Endodermal cell (in vitro differentiated cells): ENCODE results near the gene ARHGAP10. TPM values are rescaled to one million over a fixed set of nuclear protein-coding genes. Genes with fewer than 3 reads are reported as not detected.

Source experiments
- DNase-seq: peaks from one replicate; pipeline ENCODE4 v3.0.0-alpha.2; 2017
- H3K27ac ChIP-seq: 2 replicates; pipeline ENCODE4 v1.5.1; 2013; ENCODE audit warnings: mild to moderate bottlenecking, low read depth, low read length, moderate library complexity
- H3K27me3 ChIP-seq: 2 replicates; pipeline ENCODE4 v1.6.1; 2013; ENCODE audit warnings: mild to moderate bottlenecking, low read length, moderate library complexity; ENCODE audit not compliant: insufficient read depth, control insufficient read depth, poor library complexity, severe bottlenecking
- H3K36me3 ChIP-seq: 2 replicates; pipeline ENCODE4 v1.7.0; 2013; ENCODE audit warnings: mild to moderate bottlenecking, low read length, moderate library complexity; ENCODE audit not compliant: control insufficient read depth, insufficient read depth
- H3K4me1 ChIP-seq: one replicate; pipeline ENCODE4 v1.7.0; 2013; ENCODE audit warnings: low read length; ENCODE audit not compliant: control insufficient read depth, insufficient read depth
- H3K4me3 ChIP-seq: 2 replicates; pipeline ENCODE4 v1.5.1; 2013; ENCODE audit warnings: mild to moderate bottlenecking, low read length, moderate library complexity
- H3K9ac ChIP-seq: 2 replicates; pipeline ENCODE4 v1.6.1; 2013; ENCODE audit warnings: mild to moderate bottlenecking, low read length, moderate library complexity; ENCODE audit not compliant: poor library complexity, severe bottlenecking; ENCODE audit errors: extremely low read depth
- H3K9me3 ChIP-seq: 2 replicates; pipeline ENCODE4 v1.6.1; 2013; ENCODE audit warnings: mild to moderate bottlenecking, low read length, moderate library complexity; ENCODE audit not compliant: control insufficient read depth
- H3K27ac Mint-ChIP-seq: 2 replicates; pipeline ENCODE4 v1.8.0; 2020; ENCODE audit warnings: mixed read lengths
- H3K27me3 Mint-ChIP-seq: 2 replicates; pipeline ENCODE4 v1.8.0; 2021; ENCODE audit warnings: mild to moderate bottlenecking, mixed read lengths; ENCODE audit not compliant: insufficient read depth
- H3K36me3 Mint-ChIP-seq: 2 replicates; pipeline ENCODE4 v1.8.0; 2020; ENCODE audit warnings: low read depth, mixed read lengths
- H3K4me1 Mint-ChIP-seq: 2 replicates; pipeline ENCODE4 v1.8.0; 2020; ENCODE audit warnings: mixed read lengths
- H3K4me3 Mint-ChIP-seq: 2 replicates; pipeline ENCODE4 v1.8.0; 2020; ENCODE audit warnings: mild to moderate bottlenecking, moderate library complexity, mixed read lengths
- H3K9me3 Mint-ChIP-seq: 2 replicates; pipeline ENCODE4 v1.8.0; 2020; ENCODE audit warnings: mild to moderate bottlenecking, mixed read lengths
- WGBS, 2 experiments: methylation state at CpG; one replicate each; pipeline versions ENCODE4 v1.1.5 to v1.1.7; 2013; ENCODE audit warnings: missing lambda C conversion rate in 2 of 2, mixed read lengths in 1 of 2; ENCODE audit not compliant: insufficient coverage in 1 of 2, insufficient read length in 1 of 2; 5-methylcytosine and 5-hydroxymethylcytosine counted together
- total RNA-seq, 2 donors: library from RNA; stranded (reverse); fragmentation: NEBNext Ultra II Directional in 1 of 2; extraction: Animal tissue kit (Norgen Biotek cat#: 25700) in 1 of 2; gene quantifications; 2 replicates in 1 of 2; 3 replicates in 1 of 2; pipeline ENCODE4 v1.2.1, GENCODE V29; 2021
- TF ChIP-seq, protein P1 (sequence below): fragments of 200-600 bp; sonication (generic); conservative IDR thresholded peaks from 2 replicates; pipeline ENCODE4 v1.5.0; 2021; ENCODE audit warnings: antibody characterized with exemption, mild to moderate bottlenecking

ARHGAP10 gene
- total RNA-seq, 2 donors from 2014 or later, result 9.1 to 11.8 TPM

DNA sequence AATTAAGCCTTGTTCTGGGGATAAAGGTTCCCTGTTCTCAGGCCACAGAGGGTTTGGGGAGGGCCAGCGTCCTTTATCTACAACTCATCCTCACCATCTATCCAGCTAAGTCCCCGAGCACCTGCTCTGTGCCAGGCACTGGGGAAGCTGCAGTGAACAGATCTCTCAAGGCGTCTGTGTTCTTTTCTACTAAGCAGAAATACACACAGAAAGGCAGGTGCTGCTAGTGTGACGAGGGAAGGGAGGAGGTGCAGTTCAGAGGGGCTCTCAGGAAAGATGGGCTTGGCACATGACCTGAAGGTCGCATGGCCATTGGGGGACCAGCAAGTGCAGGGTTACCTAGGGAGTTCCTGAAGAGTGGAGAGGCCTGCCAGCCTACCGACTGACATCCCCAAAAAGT is 358.1 kb downstream of the ARHGAP10 start:
- DNase-seq, result no peak
- Mint-ChIP-seq H3K4me1 (no peaks in the 10 kb centered on the region), H3K9me3 (peaks cover 1% of the 10 kb centered on the region), H3K36me3 (no peaks in the 10 kb centered on the region), H3K4me3 (no peak overlapping the region), H3K27me3 (no peaks in the 10 kb centered on the region), H3K27ac (no peak overlapping the region)
- 86 to 90% methylated on average over 3 to 6 of the region's 6 CpGs for WGBS, 2 experiments
- Histone ChIP-seq H3K4me3 (no peak overlapping the region), H3K27me3 (no peaks in the 10 kb centered on the region), H3K9me3 (no peaks in the 10 kb centered on the region), H3K27ac (no peak overlapping the region), H3K36me3 (no peaks in the 10 kb centered on the region), H3K9ac (no peak overlapping the region), H3K4me1 (no peaks in the 10 kb centered on the region)
- TF ChIP-seq, protein P1, sequence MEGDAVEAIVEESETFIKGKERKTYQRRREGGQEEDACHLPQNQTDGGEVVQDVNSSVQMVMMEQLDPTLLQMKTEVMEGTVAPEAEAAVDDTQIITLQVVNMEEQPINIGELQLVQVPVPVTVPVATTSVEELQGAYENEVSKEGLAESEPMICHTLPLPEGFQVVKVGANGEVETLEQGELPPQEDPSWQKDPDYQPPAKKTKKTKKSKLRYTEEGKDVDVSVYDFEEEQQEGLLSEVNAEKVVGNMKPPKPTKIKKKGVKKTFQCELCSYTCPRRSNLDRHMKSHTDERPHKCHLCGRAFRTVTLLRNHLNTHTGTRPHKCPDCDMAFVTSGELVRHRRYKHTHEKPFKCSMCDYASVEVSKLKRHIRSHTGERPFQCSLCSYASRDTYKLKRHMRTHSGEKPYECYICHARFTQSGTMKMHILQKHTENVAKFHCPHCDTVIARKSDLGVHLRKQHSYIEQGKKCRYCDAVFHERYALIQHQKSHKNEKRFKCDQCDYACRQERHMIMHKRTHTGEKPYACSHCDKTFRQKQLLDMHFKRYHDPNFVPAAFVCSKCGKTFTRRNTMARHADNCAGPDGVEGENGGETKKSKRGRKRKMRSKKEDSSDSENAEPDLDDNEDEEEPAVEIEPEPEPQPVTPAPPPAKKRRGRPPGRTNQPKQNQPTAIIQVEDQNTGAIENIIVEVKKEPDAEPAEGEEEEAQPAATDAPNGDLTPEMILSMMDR, result no peak

DNA sequence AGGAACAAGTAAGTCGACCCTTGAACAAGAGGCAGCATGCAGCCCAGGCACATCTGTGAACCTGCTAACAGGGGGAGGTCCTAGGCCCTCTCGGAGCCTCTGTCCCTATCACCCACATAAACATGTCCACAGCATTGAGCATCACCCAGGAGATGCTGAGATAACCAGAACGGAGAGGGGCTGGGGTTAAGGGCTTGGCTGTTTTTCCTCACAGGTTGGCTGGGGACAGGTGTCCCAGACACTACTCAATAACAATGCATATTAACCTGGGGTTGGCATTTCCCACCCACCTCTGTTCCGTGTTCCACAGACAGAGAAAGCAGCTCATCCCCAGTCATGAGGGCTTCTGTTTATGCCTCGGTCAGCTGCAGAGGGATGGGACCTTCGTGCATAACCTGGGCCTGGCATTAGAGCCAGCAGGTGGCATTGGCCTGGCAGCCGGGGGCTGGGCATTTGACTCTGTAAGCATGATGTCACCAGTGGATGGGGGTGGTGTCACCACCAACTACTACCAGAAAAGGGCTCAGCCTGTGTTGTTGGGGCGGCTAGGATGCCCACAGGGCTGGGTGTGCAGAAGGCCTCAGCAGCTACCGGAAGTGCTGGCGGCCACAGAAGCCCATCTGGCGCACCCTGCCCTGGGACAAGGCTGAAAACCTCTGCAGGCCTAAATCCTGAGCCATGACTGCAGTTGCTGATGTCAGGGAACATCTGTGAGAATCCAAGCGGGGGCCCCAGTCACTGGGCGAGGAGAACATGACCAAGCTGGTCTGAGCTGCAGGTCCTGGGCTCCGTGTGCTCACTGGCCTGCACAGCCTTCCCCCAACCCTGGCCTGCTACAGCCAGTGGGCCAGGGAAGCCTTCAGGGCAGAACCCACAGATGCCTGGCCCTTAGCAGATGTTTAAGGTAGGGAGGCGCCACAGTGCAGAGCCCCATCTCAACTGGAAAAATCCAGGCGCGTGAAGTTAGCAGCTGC is 358.9 kb downstream of the ARHGAP10 start:
- no peaks in the 10 kb centered on the region for H3K27me3 Mint-ChIP-seq
- no peak overlapping the region for H3K27ac ChIP-seq
- H3K9me3 ChIP-seq, result no peaks in the 10 kb centered on the region
- no peaks in the 10 kb centered on the region for H3K36me3 ChIP-seq
- H3K4me1 ChIP-seq, result no peaks in the 10 kb centered on the region
- DNase-seq, result no peak
- H3K36me3 Mint-ChIP-seq, result no peaks in the 10 kb centered on the region
- H3K4me1 Mint-ChIP-seq, result no peaks in the 10 kb centered on the region
- no peaks in the 10 kb centered on the region for H3K27me3 ChIP-seq
- 91 to 96% methylated on average over 9 to 17 of the region's 17 CpGs for WGBS, 2 experiments
- no peak overlapping the region for H3K27ac Mint-ChIP-seq
- no peak overlapping the region for H3K9ac ChIP-seq
- H3K4me3 ChIP-seq, result no peak overlapping the region
- H3K4me3 Mint-ChIP-seq, result no peak overlapping the region
- no peaks in the 10 kb centered on the region for H3K9me3 Mint-ChIP-seq
- TF ChIP-seq, protein P1, result no peak

DNA sequence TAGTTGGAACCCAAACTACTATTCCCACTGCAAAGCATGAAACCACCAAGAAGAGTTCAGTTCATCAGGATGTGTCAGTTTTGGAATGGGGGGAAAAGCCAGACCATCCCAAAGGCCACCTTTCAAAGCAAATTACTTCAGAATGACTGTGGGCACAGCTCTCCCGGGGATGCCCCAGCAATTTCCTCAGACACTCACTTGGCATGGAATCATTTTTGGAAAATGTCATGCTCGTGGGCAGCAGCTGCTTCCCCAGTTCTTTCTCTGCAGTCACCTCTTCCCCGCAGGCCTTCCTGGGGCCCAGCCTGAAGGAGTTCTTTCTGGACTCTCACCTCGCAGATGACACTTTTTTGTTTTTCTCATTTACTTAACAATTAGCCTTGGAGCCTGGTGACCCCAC is 360.0 kb downstream of the ARHGAP10 start:
- Histone ChIP-seq H3K9ac (no peak overlapping the region), H3K27me3 (no peaks in the 10 kb centered on the region), H3K9me3 (no peaks in the 10 kb centered on the region), H3K4me1 (no peaks in the 10 kb centered on the region), H3K36me3 (no peaks in the 10 kb centered on the region), H3K27ac (no peak overlapping the region), H3K4me3 (no peak overlapping the region)
- 86 to 96% methylated on average over 4 of the region's 4 CpGs for WGBS, 2 experiments
- Mint-ChIP-seq H3K4me3 (no peak overlapping the region), H3K36me3 (no peaks in the 10 kb centered on the region), H3K27me3 (no peaks in the 10 kb centered on the region), H3K4me1 (peaks cover 2% of the 10 kb centered on the region), H3K9me3 (no peaks in the 10 kb centered on the region), H3K27ac (no peak overlapping the region)
- DNase-seq, result no peak
- TF ChIP-seq, protein P1, result no peak
